ENCODE measurements around the gene PHF13.

GRCh38 chr1:6627841-6628545 lies 14.5 kb downstream of the PHF13 start:
- TF ChIP-seq CTCF (IDR thresholded peaks at IDR 0.05) (no peak), EP300 (IDR thresholded peaks at IDR 0.05) (no peak)
